Measurements from ENCODE around the gene SLC9A9.

DNA sequence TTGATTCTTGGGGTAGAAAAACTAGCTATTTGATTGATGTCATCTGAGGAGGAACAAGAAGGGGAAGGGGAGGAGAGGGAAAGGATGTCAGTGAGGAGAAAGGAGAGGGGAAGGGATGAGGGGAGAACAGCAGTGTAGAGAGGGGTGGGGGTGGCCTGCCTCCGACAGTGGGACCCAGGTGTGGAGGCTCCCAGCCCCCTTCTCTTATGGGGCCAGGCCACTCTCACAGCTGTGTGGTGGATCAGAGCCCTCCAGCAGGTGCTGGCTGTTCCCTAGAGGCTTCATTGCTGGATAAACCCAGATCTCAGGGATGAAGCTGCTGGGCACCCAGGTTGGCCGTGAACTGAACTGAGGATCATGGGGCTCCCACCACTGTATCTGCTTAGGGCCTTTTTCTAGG is 464.2 kb downstream of the SLC9A9 start:
- TF ChIP-seq POLR2A (IDR thresholded peaks at IDR 0.05) (no peak), EP300 (IDR thresholded peaks at IDR 0.05; ENCODE audit: low read depth) (no peak), POLR2AphosphoS5 (IDR thresholded peaks at IDR 0.05) (no peak)
- TF ChIP-seq, protein P1, sequence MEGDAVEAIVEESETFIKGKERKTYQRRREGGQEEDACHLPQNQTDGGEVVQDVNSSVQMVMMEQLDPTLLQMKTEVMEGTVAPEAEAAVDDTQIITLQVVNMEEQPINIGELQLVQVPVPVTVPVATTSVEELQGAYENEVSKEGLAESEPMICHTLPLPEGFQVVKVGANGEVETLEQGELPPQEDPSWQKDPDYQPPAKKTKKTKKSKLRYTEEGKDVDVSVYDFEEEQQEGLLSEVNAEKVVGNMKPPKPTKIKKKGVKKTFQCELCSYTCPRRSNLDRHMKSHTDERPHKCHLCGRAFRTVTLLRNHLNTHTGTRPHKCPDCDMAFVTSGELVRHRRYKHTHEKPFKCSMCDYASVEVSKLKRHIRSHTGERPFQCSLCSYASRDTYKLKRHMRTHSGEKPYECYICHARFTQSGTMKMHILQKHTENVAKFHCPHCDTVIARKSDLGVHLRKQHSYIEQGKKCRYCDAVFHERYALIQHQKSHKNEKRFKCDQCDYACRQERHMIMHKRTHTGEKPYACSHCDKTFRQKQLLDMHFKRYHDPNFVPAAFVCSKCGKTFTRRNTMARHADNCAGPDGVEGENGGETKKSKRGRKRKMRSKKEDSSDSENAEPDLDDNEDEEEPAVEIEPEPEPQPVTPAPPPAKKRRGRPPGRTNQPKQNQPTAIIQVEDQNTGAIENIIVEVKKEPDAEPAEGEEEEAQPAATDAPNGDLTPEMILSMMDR (IDR thresholded peaks at IDR 0.05): no peak

Measured in transverse colon (tissue), 4 donors.